HepG2 (cell line): ENCODE measurements around the gene PNKD. TPM values are rescaled to one million over a fixed set of nuclear protein-coding genes. Genes with fewer than 3 reads are reported as not detected.

Experiments
- CENPT ChIP-seq: sonication (generic); formaldehyde crosslinking; IDR thresholded peaks from 2 replicates; pipeline ENCODE4 v1.8.0; 2022; ENCODE audit warnings: low read depth, mild to moderate bottlenecking, moderate library complexity, missing genetic modification reagents
- EHMT2 ChIP-seq: fragments of 200-600 bp; sonication (generic); IDR thresholded peaks from 2 replicates; pipeline ENCODE4 v1.7.0; 2017; ENCODE audit warnings: antibody characterized with exemption, low read depth, low read length, borderline replicate concordance
- EP300 ChIP-seq, 3 experiments: sonication (generic) in 1 of 3; formaldehyde crosslinking in 1 of 3; IDR thresholded peaks; 2 replicates each; pipeline versions ENCODE4 v1.5.1 to v1.6.1; 2011 to 2020; ENCODE audit warnings: low read depth in 2 of 3, low read length in 2 of 3, borderline replicate concordance in 1 of 3, improper control_type of control experiment in 1 of 3, mild to moderate bottlenecking in 1 of 3, missing genetic modification reagents in 1 of 3, moderate library complexity in 1 of 3
- HDAC2 ChIP-seq: sonication (generic); formaldehyde crosslinking; IDR thresholded peaks from 2 replicates; pipeline ENCODE4 v1.4.0; 2020; ENCODE audit warnings: missing genetic modification reagents
- KMT2B ChIP-seq: IDR thresholded peaks from 2 replicates; pipeline ENCODE4 v1.6.1; 2016; ENCODE audit warnings: missing genetic modification reagents, missing compliant biosample characterization
- MATR3 ChIP-seq: sonication (generic); formaldehyde crosslinking; IDR thresholded peaks from 2 replicates; pipeline ENCODE4 v1.4.0; 2020; ENCODE audit warnings: missing genetic modification reagents
- RFXANK ChIP-seq: IDR thresholded peaks from 2 replicates; pipeline ENCODE4 v1.6.1; 2016
- SUZ12 ChIP-seq: fragments of 150-350 bp; IDR thresholded peaks from 2 replicates; pipeline ENCODE4 v1.6.1; 2014; ENCODE audit warnings: low read depth, low read length
- TRIM24 ChIP-seq: sonication (generic); formaldehyde crosslinking; IDR thresholded peaks from 2 replicates; pipeline ENCODE4 v1.8.0; 2022; ENCODE audit warnings: mild to moderate bottlenecking, missing genetic modification reagents
- ZNF383 ChIP-seq: sonication (generic); formaldehyde crosslinking; IDR thresholded peaks from 2 replicates; pipeline ENCODE4 v1.4.0; 2020; ENCODE audit warnings: missing genetic modification reagents, mild to moderate bottlenecking, borderline replicate concordance
- polyA plus RNA-seq, 8 experiments: library from polyadenylated mRNA; depleted of rRNA in 3 of 8; stranded (reverse) in 7 of 8; unstranded in 1 of 8; fragments of >200 nt; fragmentation: Illumina TruSeq in 4 of 8; extraction: Trizol in 4 of 8; gene quantifications; 2 replicates each; pipeline versions ENCODE4 v1.2.1 to v1.2.3, GENCODE V29; 2011 to 2016; ENCODE audit warnings: low read depth in 4 of 8, missing spikeins in 1 of 8, mixed read lengths in 1 of 8; ENCODE audit not compliant: insufficient read depth in 1 of 8
- total RNA-seq, 5 experiments: library from RNA; depleted of rRNA; stranded (reverse); fragments of >200 nt; fragmentation: Illumina TruSeq; extraction: Trizol; gene quantifications; 2 replicates each; pipeline ENCODE4 v1.2.3, GENCODE V29; 2016; ENCODE audit warnings: low read depth in 1 of 5
- TF ChIP-seq, protein P1 (sequence below): sonication (generic); formaldehyde crosslinking; IDR thresholded peaks from 2 replicates; pipeline ENCODE4 v1.5.1; 2020; ENCODE audit warnings: missing genetic modification reagents, mild to moderate bottlenecking, borderline replicate concordance
- TF ChIP-seq, protein P2 (sequence below): sonication (generic); formaldehyde crosslinking; IDR thresholded peaks from 2 replicates; pipeline ENCODE4 v1.8.1; 2023; ENCODE audit warnings: mild to moderate bottlenecking, missing genetic modification reagents
- TF ChIP-seq, protein P3 (sequence below): sonication (generic); formaldehyde crosslinking; IDR thresholded peaks from 2 replicates; pipeline ENCODE4 v1.4.0; 2020; ENCODE audit warnings: missing genetic modification reagents, mild to moderate bottlenecking, borderline replicate concordance
- TF ChIP-seq, protein P4 (sequence below): sonication (generic); formaldehyde crosslinking; IDR thresholded peaks from 2 replicates; pipeline ENCODE4 v1.8.0; 2022; ENCODE audit warnings: mild to moderate bottlenecking, missing genetic modification reagents, borderline replicate concordance
- TF ChIP-seq, protein P5 (sequence below): sonication (generic); formaldehyde crosslinking; IDR thresholded peaks from 2 replicates; pipeline ENCODE4 v1.4.0; 2020; ENCODE audit warnings: missing genetic modification reagents
- TF ChIP-seq, protein P6 (sequence below): IDR thresholded peaks from 2 replicates; pipeline ENCODE4 v1.6.1; 2016; ENCODE audit warnings: mild to moderate bottlenecking

The PNKD gene
- total and polyA plus RNA-seq, 2 of the 13 experiments (the other 11 are each of a cell fraction or from before 2014, with no cell fraction given), result 55.9 to 80.4 TPM

DNA sequence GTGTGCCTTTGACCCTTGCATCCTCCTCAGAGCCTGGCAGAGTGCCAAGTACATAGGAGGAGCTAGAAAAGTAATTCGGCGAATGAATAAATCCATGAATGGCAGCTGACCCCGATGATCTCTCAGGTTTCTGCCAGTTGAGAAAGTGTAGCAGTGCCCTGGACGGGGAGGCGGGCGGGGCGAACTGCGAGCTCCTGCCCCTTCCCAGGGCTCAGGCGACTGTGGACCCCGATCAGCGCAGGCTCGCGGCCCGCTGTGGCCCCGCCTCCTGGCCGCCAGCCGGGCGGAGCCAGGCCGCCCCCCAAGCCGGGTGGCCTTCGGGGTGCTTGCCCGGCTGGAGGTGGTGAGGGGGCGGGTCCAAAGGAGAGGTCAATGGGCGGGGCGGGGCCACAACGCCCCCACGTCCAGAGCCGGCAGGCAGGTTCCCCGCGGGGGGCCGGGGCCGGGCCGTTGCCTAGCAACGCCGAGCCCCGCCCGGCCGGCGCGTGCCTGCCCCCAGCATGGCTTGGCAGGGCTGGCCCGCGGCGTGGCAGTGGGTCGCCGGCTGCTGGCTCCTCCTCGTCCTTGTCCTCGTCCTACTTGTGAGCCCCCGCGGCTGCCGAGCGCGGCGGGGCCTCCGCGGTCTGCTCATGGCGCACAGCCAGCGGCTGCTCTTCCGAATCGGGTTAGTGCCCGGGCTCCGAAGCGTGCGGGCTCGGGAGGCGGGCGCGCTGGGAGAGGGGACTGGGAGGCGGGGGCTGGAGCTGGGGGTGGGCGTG is 52.6 kb downstream of the PNKD start (continued):
- TF ChIP-seq, protein P1, sequence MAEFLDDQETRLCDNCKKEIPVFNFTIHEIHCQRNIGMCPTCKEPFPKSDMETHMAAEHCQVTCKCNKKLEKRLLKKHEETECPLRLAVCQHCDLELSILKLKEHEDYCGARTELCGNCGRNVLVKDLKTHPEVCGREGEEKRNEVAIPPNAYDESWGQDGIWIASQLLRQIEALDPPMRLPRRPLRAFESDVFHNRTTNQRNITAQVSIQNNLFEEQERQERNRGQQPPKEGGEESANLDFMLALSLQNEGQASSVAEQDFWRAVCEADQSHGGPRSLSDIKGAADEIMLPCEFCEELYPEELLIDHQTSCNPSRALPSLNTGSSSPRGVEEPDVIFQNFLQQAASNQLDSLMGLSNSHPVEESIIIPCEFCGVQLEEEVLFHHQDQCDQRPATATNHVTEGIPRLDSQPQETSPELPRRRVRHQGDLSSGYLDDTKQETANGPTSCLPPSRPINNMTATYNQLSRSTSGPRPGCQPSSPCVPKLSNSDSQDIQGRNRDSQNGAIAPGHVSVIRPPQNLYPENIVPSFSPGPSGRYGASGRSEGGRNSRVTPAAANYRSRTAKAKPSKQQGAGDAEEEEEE (CRISPR knock-in tag), result no peak
- TF ChIP-seq CENPT (CRISPR knock-in tag), result no peak
- TF ChIP-seq EHMT2, result no peak
- no peak for TF ChIP-seq SUZ12
- TF ChIP-seq HDAC2 (CRISPR knock-in tag), result no peak; the same call in 1 of the 2 replicates
- TF ChIP-seq, protein P2, sequence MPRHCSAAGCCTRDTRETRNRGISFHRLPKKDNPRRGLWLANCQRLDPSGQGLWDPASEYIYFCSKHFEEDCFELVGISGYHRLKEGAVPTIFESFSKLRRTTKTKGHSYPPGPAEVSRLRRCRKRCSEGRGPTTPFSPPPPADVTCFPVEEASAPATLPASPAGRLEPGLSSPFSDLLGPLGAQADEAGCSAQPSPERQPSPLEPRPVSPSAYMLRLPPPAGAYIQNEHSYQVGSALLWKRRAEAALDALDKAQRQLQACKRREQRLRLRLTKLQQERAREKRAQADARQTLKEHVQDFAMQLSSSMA (CRISPR knock-in tag), result peak; percentile 78; the same call in 1 of the 2 replicates
- no peak for TF ChIP-seq TRIM24 (CRISPR knock-in tag)
- TF ChIP-seq, protein P3, sequence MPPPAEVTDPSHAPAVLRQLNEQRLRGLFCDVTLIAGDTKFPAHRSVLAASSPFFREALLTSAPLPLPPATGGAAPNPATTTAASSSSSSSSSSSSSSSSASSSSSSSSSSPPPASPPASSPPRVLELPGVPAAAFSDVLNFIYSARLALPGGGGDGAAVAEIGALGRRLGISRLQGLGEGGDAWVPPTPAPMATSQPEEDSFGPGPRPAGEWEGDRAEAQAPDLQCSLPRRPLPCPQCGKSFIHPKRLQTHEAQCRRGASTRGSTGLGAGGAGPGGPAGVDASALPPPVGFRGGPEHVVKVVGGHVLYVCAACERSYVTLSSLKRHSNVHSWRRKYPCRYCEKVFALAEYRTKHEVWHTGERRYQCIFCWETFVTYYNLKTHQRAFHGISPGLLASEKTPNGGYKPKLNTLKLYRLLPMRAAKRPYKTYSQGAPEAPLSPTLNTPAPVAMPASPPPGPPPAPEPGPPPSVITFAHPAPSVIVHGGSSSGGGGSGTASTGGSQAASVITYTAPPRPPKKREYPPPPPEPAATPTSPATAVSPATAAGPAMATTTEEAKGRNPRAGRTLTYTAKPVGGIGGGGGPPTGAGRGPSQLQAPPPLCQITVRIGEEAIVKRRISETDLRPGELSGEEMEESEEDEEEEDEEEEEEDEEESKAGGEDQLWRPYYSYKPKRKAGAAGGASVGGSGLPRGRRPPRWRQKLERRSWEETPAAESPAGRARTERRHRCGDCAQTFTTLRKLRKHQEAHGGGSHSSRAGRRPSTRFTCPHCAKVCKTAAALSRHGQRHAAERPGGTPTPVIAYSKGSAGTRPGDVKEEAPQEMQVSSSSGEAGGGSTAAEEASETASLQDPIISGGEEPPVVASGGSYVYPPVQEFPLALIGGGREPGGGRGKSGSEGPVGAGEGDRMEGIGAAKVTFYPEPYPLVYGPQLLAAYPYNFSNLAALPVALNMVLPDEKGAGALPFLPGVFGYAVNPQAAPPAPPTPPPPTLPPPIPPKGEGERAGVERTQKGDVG (CRISPR knock-in tag), result no peak
- no peak for TF ChIP-seq MATR3 (CRISPR knock-in tag)
- TF ChIP-seq, protein P4, sequence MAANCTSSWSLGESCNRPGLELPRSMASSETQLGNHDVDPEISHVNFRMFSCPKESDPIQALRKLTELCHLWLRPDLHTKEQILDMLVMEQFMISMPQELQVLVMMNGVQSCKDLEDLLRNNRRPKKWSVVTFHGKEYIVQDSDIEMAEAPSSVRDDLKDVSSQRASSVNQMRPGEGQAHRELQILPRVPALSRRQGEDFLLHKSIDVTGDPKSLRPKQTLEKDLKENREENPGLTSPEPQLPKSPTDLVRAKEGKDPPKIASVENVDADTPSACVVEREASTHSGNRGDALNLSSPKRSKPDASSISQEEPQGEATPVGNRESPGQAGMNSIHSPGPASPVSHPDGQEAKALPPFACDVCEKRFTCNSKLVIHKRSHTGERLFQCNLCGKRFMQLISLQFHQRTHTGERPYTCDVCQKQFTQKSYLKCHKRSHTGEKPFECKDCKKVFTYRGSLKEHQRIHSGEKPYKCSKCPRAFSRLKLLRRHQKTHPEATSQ, result no peak
- TF ChIP-seq, protein P5, sequence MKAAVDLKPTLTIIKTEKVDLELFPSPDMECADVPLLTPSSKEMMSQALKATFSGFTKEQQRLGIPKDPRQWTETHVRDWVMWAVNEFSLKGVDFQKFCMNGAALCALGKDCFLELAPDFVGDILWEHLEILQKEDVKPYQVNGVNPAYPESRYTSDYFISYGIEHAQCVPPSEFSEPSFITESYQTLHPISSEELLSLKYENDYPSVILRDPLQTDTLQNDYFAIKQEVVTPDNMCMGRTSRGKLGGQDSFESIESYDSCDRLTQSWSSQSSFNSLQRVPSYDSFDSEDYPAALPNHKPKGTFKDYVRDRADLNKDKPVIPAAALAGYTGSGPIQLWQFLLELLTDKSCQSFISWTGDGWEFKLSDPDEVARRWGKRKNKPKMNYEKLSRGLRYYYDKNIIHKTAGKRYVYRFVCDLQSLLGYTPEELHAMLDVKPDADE (CRISPR knock-in tag), result peak; percentile 72; the same call in 1 of the 2 replicates
- no peak for TF ChIP-seq ZNF383 (CRISPR knock-in tag)
- no peak; the same call in 1 of the 2 replicates for TF ChIP-seq RFXANK (CRISPR knock-in tag)
- TF ChIP-seq EP300 (IDR thresholded peaks at IDR 0.05; ENCODE audit: low read depth in 2 of 2, low read length in 2 of 2), result peak in 1 of 2 experiments; percentile 17; a peak in 1 of 4 replicates
- TF ChIP-seq EP300 (CRISPR knock-in tag; IDR thresholded peaks at IDR 0.05; ENCODE audit: borderline replicate concordance), result no peak; the same call in 1 of the 2 replicates
- peak; percentile 60 for TF ChIP-seq KMT2B (CRISPR knock-in tag)
- TF ChIP-seq, protein P6, sequence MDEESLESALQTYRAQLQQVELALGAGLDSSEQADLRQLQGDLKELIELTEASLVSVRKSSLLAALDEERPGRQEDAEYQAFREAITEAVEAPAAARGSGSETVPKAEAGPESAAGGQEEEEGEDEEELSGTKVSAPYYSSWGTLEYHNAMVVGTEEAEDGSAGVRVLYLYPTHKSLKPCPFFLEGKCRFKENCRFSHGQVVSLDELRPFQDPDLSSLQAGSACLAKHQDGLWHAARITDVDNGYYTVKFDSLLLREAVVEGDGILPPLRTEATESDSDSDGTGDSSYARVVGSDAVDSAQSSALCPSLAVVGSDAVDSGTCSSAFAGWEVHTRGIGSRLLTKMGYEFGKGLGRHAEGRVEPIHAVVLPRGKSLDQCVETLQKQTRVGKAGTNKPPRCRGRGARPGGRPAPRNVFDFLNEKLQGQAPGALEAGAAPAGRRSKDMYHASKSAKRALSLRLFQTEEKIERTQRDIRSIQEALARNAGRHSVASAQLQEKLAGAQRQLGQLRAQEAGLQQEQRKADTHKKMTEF (CRISPR knock-in tag), result peak; percentile 95
